Measurements from ENCODE around the gene SRR. TPM values are rescaled to one million over a fixed set of nuclear protein-coding genes. Genes with fewer than 3 reads are reported as not detected.

SRR gene
- total RNA-seq, 1 donor from 2014 or later: 16.5 TPM

DNA sequence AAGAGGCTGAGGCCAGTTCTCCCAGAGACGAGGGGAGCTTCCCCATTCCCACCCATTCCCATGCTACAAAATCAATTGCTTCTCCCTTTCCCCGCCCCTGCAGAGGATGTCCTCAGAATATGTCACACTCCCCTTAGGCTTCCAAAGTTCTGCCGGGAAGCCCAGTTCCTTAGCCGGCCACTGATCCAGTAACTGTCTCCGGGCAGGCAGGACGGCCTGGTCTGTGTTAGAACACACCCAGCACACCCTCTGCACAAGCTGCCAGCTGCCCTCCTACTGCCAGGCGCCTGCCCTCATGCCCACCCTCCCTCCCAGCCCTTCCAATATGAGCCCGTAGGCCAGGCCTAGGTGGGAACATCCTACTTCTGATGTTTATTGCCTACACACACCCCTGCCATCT is 64.6 kb downstream of the SRR start:
- TF ChIP-seq, protein P1, sequence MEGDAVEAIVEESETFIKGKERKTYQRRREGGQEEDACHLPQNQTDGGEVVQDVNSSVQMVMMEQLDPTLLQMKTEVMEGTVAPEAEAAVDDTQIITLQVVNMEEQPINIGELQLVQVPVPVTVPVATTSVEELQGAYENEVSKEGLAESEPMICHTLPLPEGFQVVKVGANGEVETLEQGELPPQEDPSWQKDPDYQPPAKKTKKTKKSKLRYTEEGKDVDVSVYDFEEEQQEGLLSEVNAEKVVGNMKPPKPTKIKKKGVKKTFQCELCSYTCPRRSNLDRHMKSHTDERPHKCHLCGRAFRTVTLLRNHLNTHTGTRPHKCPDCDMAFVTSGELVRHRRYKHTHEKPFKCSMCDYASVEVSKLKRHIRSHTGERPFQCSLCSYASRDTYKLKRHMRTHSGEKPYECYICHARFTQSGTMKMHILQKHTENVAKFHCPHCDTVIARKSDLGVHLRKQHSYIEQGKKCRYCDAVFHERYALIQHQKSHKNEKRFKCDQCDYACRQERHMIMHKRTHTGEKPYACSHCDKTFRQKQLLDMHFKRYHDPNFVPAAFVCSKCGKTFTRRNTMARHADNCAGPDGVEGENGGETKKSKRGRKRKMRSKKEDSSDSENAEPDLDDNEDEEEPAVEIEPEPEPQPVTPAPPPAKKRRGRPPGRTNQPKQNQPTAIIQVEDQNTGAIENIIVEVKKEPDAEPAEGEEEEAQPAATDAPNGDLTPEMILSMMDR (IDR thresholded peaks at IDR 0.05): no peak
- no peak overlapping the region for H3K4me3 Mint-ChIP-seq (ENCODE audit: unreplicated experiment)
- no peaks in the 10 kb centered on the region for H3K9me3 Mint-ChIP-seq (ENCODE audit: low read depth)
- no peak for DNase-seq (ENCODE audit: low spot score)
- H3K27ac Mint-ChIP-seq (ENCODE audit: unreplicated experiment): no peak overlapping the region
- no peaks in the 10 kb centered on the region for H3K27me3 Mint-ChIP-seq (ENCODE audit: low read depth)
- peaks cover 8% of the 10 kb centered on the region for H3K36me3 Mint-ChIP-seq (ENCODE audit: low read depth)
- peaks cover 2% of the 10 kb centered on the region for H3K4me1 Mint-ChIP-seq (ENCODE audit: low read depth)

GRCh38 chr17:2369039-2369438 is 65.3 kb downstream of the SRR start:
- no peak for DNase-seq (ENCODE audit: low spot score)
- Mint-ChIP-seq H3K27ac (ENCODE audit: unreplicated experiment) (no peak overlapping the region), H3K9me3 (ENCODE audit: low read depth) (no peaks in the 10 kb centered on the region), H3K4me1 (ENCODE audit: low read depth) (peaks cover 2% of the 10 kb centered on the region), H3K36me3 (ENCODE audit: low read depth) (peaks cover 5% of the 10 kb centered on the region), H3K4me3 (ENCODE audit: unreplicated experiment) (no peak overlapping the region), H3K27me3 (ENCODE audit: low read depth) (no peaks in the 10 kb centered on the region)
- TF ChIP-seq, protein P1 (IDR thresholded peaks at IDR 0.05): no peak

DNA sequence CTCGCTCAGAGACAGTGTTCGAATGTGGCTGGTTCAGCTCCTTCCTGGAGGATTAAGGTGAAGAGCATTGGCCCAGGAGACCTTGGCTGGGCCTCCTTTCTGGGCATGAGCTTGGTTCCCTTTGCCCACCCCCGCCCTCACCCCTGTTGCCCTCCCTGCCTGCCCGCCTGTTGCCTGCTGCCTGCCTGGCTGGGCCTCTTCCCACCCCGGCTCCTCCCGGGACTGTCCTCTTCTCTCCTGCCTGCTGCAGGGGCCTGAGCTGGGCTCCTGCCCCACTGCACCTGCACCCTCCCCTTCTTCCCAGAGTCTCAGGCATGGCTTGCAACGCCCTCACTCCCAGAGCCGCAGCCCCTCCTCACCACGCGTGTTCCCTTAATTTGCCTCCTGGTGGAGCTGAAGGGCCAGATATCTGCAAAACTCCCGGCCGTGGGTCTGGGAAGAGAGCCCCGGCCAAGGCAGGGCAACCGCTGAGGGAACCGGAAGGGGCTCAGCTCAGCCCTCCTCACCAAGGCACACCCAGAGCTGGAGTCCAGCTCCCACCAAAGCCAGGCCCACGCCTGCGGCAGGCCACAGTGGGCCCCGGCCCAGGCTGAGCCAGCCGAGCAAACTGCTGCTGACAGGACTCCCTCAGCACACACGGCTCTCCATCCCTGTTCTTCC is 65.9 kb downstream of the SRR start:
- peaks cover 2% of the 10 kb centered on the region for H3K36me3 Mint-ChIP-seq (ENCODE audit: low read depth)
- TF ChIP-seq, protein P1 (IDR thresholded peaks at IDR 0.05): peak; percentile 48
- no peak for DNase-seq (ENCODE audit: low spot score)
- no peak overlapping the region for H3K4me3 Mint-ChIP-seq (ENCODE audit: unreplicated experiment)
- H3K4me1 Mint-ChIP-seq (ENCODE audit: low read depth): peaks cover 4% of the 10 kb centered on the region
- H3K27ac Mint-ChIP-seq (ENCODE audit: unreplicated experiment): no peak overlapping the region
- no peaks in the 10 kb centered on the region for H3K27me3 Mint-ChIP-seq (ENCODE audit: low read depth)
- H3K9me3 Mint-ChIP-seq (ENCODE audit: low read depth): no peaks in the 10 kb centered on the region

- DNase-seq (ENCODE audit: low spot score): no peak
- Mint-ChIP-seq H3K27me3 (ENCODE audit: low read depth) (no peaks in the 10 kb centered on the region), H3K27ac (ENCODE audit: unreplicated experiment) (no peak overlapping the region), H3K9me3 (ENCODE audit: low read depth) (no peaks in the 10 kb centered on the region), H3K36me3 (ENCODE audit: low read depth) (peaks cover 2% of the 10 kb centered on the region), H3K4me1 (ENCODE audit: low read depth) (peaks cover 9% of the 10 kb centered on the region), H3K4me3 (ENCODE audit: unreplicated experiment) (no peak overlapping the region)
- TF ChIP-seq, protein P1 (IDR thresholded peaks at IDR 0.05): no peak
Observed at GRCh38 chr17:2370211-2370589, 66.5 kb downstream of the SRR start.

GRCh38 chr17:2371183-2372130 is 67.7 kb downstream of the SRR start:
- TF ChIP-seq, protein P1 (IDR thresholded peaks at IDR 0.05): no peak
- Mint-ChIP-seq H3K4me3 (ENCODE audit: unreplicated experiment) (no peak overlapping the region), H3K27me3 (ENCODE audit: low read depth) (no peaks in the 10 kb centered on the region), H3K36me3 (ENCODE audit: low read depth) (peaks cover 2% of the 10 kb centered on the region), H3K27ac (ENCODE audit: unreplicated experiment) (no peak overlapping the region), H3K9me3 (ENCODE audit: low read depth) (no peaks in the 10 kb centered on the region), H3K4me1 (ENCODE audit: low read depth) (peaks cover 10% of the 10 kb centered on the region)
- peak; percentile 94 for DNase-seq (ENCODE audit: low spot score)

Data from chondrocyte (in vitro differentiated cells).